ENCODE measurements around the gene FNDC11. TPM values are rescaled to one million over a fixed set of nuclear protein-coding genes. Genes with fewer than 3 reads are reported as not detected.

The FNDC11 gene
- total RNA-seq, 3 donors from 2014 or later (not counting 1 experiment from before 2014, with no cell fraction given) = 0.19 to 0.75 (median 0.25) TPM

- Histone ChIP-seq H3K27me3 (ENCODE audit: control insufficient read depth, insufficient read depth, low read length) (peaks cover 2% of the 10 kb centered on the region), H3K27ac (ENCODE audit: low read length) (no peak overlapping the region), H3K9me3 (ENCODE audit: control insufficient read depth, insufficient read depth, low read length) (no peaks in the 10 kb centered on the region), H3K36me3 (ENCODE audit: control insufficient read depth, insufficient read depth, low read length) (no peaks in the 10 kb centered on the region), H3K4me1 (ENCODE audit: control insufficient read depth, insufficient read depth, low read length) (peaks cover 11% of the 10 kb centered on the region), H3K4me3 (ENCODE audit: low read length) (no peak overlapping the region)
- Mint-ChIP-seq H3K27me3 (ENCODE audit: low read depth in 2 of 2) (peaks cover 0 to 9% of the 10 kb centered on the region in 2 donors), H3K9me3 (no peaks in the 10 kb centered on the region), H3K4me3 (no peak overlapping the region), H3K27ac (no peak overlapping the region), H3K4me1 (peaks cover 0 to 3% of the 10 kb centered on the region in 2 donors), H3K36me3 (no peaks in the 10 kb centered on the region)
- no peak for ATAC-seq
- 81% methylated on average over 19 of the region's 26 CpGs for WGBS (ENCODE audit: insufficient coverage)
- DNase-seq = peak in 1 of 2 donors; percentile 44
- TF ChIP-seq CTCF (IDR thresholded peaks at IDR 0.05) = no peak
- intact Hi-C loops (cut with micrococcal nuclease) = no loop called here
These were observed 24.5 kb downstream of the FNDC11 start for GRCh38 chr20:63578224-63579016.

- Mint-ChIP-seq H3K9me3 (no peaks in the 10 kb centered on the region), H3K27me3 (ENCODE audit: low read depth in 2 of 2) (peaks cover 0 to 9% of the 10 kb centered on the region in 2 donors), H3K27ac (no peak overlapping the region), H3K4me1 (no peaks in the 10 kb centered on the region), H3K4me3 (no peak overlapping the region), H3K36me3 (no peaks in the 10 kb centered on the region)
- ATAC-seq (no peak), DNase-seq (no peak)
- no peak overlapping the region for H3K27ac ChIP-seq (ENCODE audit: low read length)
- peaks cover 7% of the 10 kb centered on the region for H3K4me1 ChIP-seq (ENCODE audit: control insufficient read depth, insufficient read depth, low read length)
- H3K4me3 ChIP-seq (ENCODE audit: low read length) = no peak overlapping the region
- 89% methylated on average over 19 of the region's 19 CpGs for WGBS (ENCODE audit: insufficient coverage)
- no peaks in the 10 kb centered on the region for H3K36me3 ChIP-seq (ENCODE audit: control insufficient read depth, insufficient read depth, low read length)
- intact Hi-C loops (cut with micrococcal nuclease) = no loop called here
- no peaks in the 10 kb centered on the region for H3K9me3 ChIP-seq (ENCODE audit: control insufficient read depth, insufficient read depth, low read length)
- no peak for TF ChIP-seq CTCF (IDR thresholded peaks at IDR 0.05)
- peaks cover 2% of the 10 kb centered on the region for H3K27me3 ChIP-seq (ENCODE audit: control insufficient read depth, insufficient read depth, low read length)
These were observed 25.2 kb downstream of the FNDC11 start for GRCh38 chr20:63579017-63579694.

- ATAC-seq = peak; percentile 82 to 99 (median 90)
- no peak overlapping the region for H3K27ac Mint-ChIP-seq
- WGBS (ENCODE audit: insufficient coverage) = 48% methylated on average over 12 of the region's 12 CpGs
- no peaks in the 10 kb centered on the region for H3K4me1 ChIP-seq (ENCODE audit: control insufficient read depth, insufficient read depth, low read length)
- H3K4me3 Mint-ChIP-seq = no peak overlapping the region
- intact Hi-C loops (cut with micrococcal nuclease) = no loop called here
- H3K27me3 ChIP-seq (ENCODE audit: control insufficient read depth, insufficient read depth, low read length) = peaks cover 2% of the 10 kb centered on the region
- no peaks in the 10 kb centered on the region for H3K4me1 Mint-ChIP-seq
- no peaks in the 10 kb centered on the region for H3K36me3 ChIP-seq (ENCODE audit: control insufficient read depth, insufficient read depth, low read length)
- no peaks in the 10 kb centered on the region for H3K9me3 ChIP-seq (ENCODE audit: control insufficient read depth, insufficient read depth, low read length)
- peaks cover 0 to 9% of the 10 kb centered on the region in 2 donors for H3K27me3 Mint-ChIP-seq (ENCODE audit: low read depth in 2 of 2)
- peak; percentile 39 for TF ChIP-seq CTCF (IDR thresholded peaks at IDR 0.05)
- H3K9me3 Mint-ChIP-seq = no peaks in the 10 kb centered on the region
- DNase-seq = peak; percentile 38 to 85
- no peaks in the 10 kb centered on the region for H3K36me3 Mint-ChIP-seq
- no peak overlapping the region for H3K4me3 ChIP-seq (ENCODE audit: low read length)
- H3K27ac ChIP-seq (ENCODE audit: low read length) = no peak overlapping the region
These were observed 27.0 kb downstream of the FNDC11 start for GRCh38 chr20:63580796-63581461.
